ENCODE data around the gene NRG3.
"Not testable (repeated sequence)": the region's sequence is repeated elsewhere in the genome, so short reads cannot be mapped to it uniquely, and the experiment has no call there.

Gene NRG3

DNA sequence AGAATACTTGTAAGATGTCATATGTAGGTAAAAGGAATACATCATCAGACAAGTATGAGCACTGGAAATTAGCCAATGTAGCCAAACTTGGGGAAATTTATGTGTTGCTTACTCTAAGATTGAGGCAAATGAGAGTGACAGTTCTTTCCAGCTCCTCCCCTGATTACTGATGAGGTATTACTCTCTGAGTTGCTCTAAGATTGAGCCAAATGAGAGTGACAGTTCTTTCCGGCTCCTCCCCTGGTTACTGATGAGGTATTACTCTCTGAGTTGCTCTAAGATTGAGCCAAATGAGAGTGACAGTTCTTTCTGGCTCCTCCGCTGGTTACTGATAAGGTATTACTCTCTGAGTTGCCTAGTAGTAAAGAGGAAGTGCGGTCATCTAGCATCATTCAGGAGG, 435.8 kb downstream of the NRG3 start:
- DNase-seq (no peak), ATAC-seq (no peak)

DNA sequence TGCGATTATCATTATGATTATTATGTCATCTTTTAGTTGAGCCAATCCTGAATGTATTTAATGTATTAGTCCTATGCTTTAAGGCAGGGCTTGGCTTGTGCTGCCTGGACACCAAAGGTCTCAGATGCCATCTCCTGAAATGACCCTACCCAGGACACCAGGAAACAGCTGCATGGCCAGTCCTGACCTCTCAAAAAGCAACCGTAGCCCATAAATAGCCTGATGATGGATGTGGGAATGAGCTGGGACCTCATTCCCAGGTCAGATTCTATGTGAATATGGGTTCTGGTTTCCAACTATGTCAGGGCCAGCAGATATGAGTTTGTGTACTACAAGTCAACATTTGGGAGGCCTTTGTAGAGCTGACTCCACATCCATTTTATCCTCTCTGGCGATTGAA, 438.4 kb downstream of the NRG3 start:
- DNase-seq, result no peak
- Mint-ChIP-seq H3K27me3 (no peaks in the 10 kb centered on the region), H3K9me3 (peaks cover 8% of the 10 kb centered on the region), H3K27ac (no peak overlapping the region), H3K4me1 (no peaks in the 10 kb centered on the region), H3K36me3 (ENCODE audit: low read depth) (no peaks in the 10 kb centered on the region), H3K4me3 (no peak overlapping the region)
- ATAC-seq, result no peak

More for the DNA sequence above, 435.8 kb downstream of the NRG3 start:
- Mint-ChIP-seq H3K4me3 (no peak overlapping the region), H3K4me1 (no peaks in the 10 kb centered on the region), H3K27me3 (no peaks in the 10 kb centered on the region), H3K27ac (no peak overlapping the region), H3K36me3 (ENCODE audit: low read depth) (no peaks in the 10 kb centered on the region), H3K9me3 (peaks cover 3% of the 10 kb centered on the region)

DNA sequence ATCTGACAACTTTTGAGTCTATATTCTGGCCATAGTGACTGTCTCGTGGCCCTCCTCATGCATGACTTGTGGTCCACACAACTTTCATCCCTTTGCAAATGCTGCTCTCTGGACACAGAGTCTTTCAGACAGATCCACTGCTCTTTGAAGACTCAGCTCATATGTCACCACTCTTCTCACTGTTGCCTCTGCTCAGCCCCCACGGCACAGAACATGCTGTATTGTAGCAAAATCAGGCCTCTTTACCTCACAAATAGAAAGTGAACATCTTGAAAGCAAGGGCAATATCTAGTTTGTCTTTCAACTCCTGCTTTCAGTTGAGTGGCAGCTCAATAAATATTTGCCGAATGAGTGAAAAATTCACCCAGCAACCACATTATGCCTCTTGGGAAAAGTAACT, 443.5 kb downstream of the NRG3 start:
- Mint-ChIP-seq H3K27ac (no peak overlapping the region), H3K4me1 (no peaks in the 10 kb centered on the region), H3K9me3 (peaks cover 8% of the 10 kb centered on the region), H3K36me3 (ENCODE audit: low read depth) (no peaks in the 10 kb centered on the region), H3K27me3 (no peaks in the 10 kb centered on the region), H3K4me3 (no peak overlapping the region)
- DNase-seq (no peak), ATAC-seq (no peak)

DNA sequence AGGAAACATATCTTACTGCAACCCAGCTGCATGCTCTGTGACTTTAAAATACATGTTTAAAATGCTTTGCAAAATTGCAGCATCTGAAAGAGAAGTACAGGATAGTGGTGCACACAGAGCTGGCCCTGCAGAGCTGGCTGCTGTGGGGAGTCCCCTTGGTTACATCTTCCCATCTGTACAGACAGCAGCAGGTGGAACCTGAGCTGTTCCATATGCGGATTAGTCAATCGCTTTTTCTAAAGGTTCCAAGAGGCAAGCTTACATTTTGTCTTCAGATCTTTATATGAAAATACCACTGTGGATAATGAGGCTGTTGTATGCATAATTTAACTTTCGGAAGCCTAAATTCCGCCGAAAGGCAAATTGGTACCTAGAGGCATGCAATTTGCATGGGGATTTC, 444.1 kb downstream of the NRG3 start:
- no peaks in the 10 kb centered on the region for H3K36me3 Mint-ChIP-seq (ENCODE audit: low read depth)
- H3K9me3 Mint-ChIP-seq, result peaks cover 7% of the 10 kb centered on the region
- no peak for DNase-seq
- no peak overlapping the region for H3K4me3 Mint-ChIP-seq
- ATAC-seq, result no peak
- no peaks in the 10 kb centered on the region for H3K27me3 Mint-ChIP-seq
- no peaks in the 10 kb centered on the region for H3K4me1 Mint-ChIP-seq
- no peak overlapping the region for H3K27ac Mint-ChIP-seq

DNA sequence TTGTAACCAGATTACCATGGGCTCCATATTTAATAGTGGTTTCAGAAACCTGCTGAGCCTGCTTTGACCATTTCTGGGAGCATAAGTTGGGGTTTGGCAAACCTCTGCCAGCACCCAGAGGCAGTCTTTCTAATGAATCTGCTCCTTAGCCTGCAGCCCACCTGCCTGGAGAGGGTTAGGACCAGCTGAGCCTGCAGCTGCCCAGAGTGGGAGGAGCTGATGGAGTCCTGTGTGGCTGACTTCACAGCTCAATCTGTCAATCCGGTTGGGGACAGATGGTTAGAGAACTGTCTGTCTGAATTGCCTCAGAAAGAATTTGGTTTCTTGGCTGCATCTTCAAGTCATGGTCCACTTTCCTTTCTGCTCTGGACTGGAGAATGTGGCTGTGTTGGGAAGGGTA, 444.6 kb downstream of the NRG3 start:
- Mint-ChIP-seq H3K4me1 (no peaks in the 10 kb centered on the region), H3K27me3 (no peaks in the 10 kb centered on the region), H3K9me3 (peaks cover 5% of the 10 kb centered on the region), H3K36me3 (ENCODE audit: low read depth) (no peaks in the 10 kb centered on the region), H3K27ac (no peak overlapping the region), H3K4me3 (no peak overlapping the region)
- ATAC-seq, result no peak
- DNase-seq, result no peak

DNA sequence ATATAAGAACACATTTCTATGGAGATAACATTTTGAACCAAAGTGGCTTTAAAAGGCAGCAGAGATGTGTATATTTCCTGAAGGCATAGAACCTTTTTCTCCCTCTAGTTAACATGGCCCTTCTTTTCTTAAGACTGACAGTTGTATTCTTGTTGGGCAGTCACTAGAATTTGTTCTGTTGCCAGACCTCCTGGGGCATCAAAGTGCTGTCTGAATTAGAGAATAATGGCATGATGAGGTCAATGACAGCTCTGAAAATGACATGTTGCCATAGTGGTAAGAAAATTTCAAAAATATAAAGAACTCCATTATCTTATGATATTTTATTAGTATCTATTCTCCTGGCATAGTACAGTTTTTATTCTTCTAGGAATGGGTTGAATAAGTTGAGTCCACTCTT, 446.7 kb downstream of the NRG3 start:
- DNase-seq, result no peak
- Mint-ChIP-seq H3K27me3 (no peaks in the 10 kb centered on the region), H3K27ac (no peak overlapping the region)

DNA sequence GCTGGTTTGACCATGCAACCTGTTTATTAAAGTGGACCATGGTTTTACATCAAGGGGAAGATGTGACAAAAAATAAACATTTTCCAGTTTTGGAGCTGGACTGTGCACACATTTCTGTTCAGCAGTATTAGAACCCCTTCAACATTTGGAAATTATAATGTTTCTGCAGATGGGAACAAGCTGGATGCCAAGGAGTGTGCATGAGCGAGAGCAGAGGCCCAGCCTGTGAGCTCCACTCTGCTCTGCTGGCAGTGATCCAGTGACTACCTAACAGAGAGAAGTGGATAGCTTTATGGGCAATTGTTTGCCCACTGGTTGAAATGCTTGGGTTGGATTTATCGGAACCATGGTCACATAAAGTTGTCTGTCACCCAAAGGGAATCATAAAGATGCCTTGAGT, 456.7 kb downstream of the NRG3 start:
- no peak for DNase-seq
- H3K4me3 Mint-ChIP-seq, result no peak overlapping the region
- no peak overlapping the region for H3K27ac Mint-ChIP-seq
- H3K36me3 Mint-ChIP-seq (ENCODE audit: low read depth), result no peaks in the 10 kb centered on the region
- no peak for ATAC-seq
- H3K4me1 Mint-ChIP-seq, result no peaks in the 10 kb centered on the region
- peaks cover 11% of the 10 kb centered on the region for H3K9me3 Mint-ChIP-seq
- no peaks in the 10 kb centered on the region for H3K27me3 Mint-ChIP-seq

More for the DNA sequence above, 446.7 kb downstream of the NRG3 start:
- Mint-ChIP-seq H3K4me1 (no peaks in the 10 kb centered on the region), H3K9me3 (peaks cover 5% of the 10 kb centered on the region), H3K4me3 (no peak overlapping the region), H3K36me3 (ENCODE audit: low read depth) (no peaks in the 10 kb centered on the region)
- no peak for ATAC-seq

DNA sequence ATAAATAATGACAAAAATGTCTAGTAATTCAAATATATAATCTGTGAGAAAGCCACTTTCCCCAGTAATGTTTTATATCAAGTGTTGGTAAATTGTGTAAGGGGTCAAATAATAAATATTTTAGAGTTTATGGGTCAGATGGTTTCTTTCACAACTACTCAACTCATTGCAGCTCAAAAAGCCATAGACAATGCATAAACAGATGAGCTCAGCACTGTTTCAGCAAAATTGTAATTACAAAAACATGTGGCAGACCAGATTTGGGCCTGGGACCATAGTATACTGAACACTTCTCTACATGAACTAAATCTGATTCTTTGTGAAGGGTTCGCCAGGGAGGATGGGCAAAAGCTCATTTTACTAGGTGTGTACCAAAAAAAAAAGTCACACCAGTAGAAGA, 460.8 kb downstream of the NRG3 start:
- no peak for ATAC-seq
- DNase-seq, result no peak
- Mint-ChIP-seq H3K36me3 (ENCODE audit: low read depth) (no peaks in the 10 kb centered on the region), H3K27me3 (no peaks in the 10 kb centered on the region), H3K9me3 (peaks cover 11% of the 10 kb centered on the region), H3K4me3 (no peak overlapping the region), H3K27ac (no peak overlapping the region), H3K4me1 (no peaks in the 10 kb centered on the region)

DNA sequence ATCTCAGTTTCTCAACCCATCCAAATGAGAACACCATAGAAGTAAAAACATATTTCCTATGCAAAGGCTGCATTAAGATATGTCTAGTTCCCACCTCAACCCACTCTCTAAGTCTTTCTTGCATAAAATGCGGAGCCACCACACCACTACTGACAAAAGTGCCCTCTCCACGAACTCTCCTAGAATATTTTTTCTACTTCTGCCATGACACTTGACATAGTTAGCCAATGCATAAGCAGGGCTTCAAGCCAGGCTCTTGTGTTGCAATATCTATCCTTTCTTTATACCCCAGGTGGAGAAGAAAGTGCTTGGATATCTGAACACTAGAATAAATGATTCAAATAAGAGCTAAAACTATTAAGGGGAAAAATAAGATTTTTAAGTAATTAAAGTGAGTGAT, 465.2 kb downstream of the NRG3 start:
- Mint-ChIP-seq H3K4me3 (no peak overlapping the region), H3K36me3 (ENCODE audit: low read depth) (no peaks in the 10 kb centered on the region), H3K4me1 (no peaks in the 10 kb centered on the region), H3K9me3 (no peaks in the 10 kb centered on the region), H3K27me3 (no peaks in the 10 kb centered on the region), H3K27ac (no peak overlapping the region)
- ATAC-seq (no peak), DNase-seq (no peak)

DNA sequence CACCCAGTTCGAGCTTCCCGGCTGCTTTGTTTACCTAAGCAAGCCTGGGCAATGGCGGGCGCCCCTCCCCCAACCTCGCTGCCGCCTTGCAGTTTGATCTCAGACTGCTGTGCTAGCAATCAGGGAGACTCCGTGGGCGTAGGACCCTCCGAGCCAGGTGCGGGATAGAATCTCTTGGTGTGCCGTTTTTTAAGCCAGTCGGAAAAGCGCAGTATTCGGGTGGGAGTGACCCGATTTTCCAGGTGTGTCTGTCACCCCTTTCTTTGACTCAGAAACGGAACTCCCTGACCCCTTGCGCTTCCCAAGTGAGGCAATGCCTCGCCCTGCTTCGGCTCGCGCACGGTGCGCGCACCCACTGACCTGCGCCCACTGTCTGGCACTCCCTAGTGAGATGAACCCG, 474.6 kb downstream of the NRG3 start:
- H3K27me3 Mint-ChIP-seq; H3K4me3 Mint-ChIP-seq; H3K36me3 Mint-ChIP-seq (ENCODE audit: low read depth); DNase-seq; H3K27ac Mint-ChIP-seq; H3K9me3 Mint-ChIP-seq; H3K4me1 Mint-ChIP-seq; ATAC-seq: not testable (repeated sequence)

DNA sequence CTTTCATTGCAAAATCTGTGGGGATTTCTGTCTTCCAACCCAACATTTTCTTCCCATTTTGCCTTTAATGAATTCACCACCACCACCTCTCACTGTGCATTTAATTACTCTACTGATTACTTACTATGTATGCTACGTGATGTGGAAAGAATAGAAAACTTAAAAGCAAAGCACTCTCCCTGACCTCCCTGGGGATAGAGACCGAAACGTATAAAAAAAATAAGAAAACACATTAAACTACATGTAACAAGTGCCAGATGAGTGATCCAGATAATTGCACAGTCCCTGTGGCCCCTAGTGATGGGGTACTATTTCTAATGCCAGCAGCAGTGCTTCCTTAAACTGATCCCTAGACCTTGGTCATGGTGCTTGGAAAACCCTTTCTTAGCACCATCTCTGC, 478.4 kb downstream of the NRG3 start:
- H3K9me3 Mint-ChIP-seq, result no peaks in the 10 kb centered on the region
- H3K27me3 Mint-ChIP-seq, result no peaks in the 10 kb centered on the region
- no peak overlapping the region for H3K27ac Mint-ChIP-seq
- DNase-seq (no peak), ATAC-seq (no peak)
- no peak overlapping the region for H3K4me3 Mint-ChIP-seq
- H3K36me3 Mint-ChIP-seq (ENCODE audit: low read depth), result no peaks in the 10 kb centered on the region
- H3K4me1 Mint-ChIP-seq, result no peaks in the 10 kb centered on the region

DNA sequence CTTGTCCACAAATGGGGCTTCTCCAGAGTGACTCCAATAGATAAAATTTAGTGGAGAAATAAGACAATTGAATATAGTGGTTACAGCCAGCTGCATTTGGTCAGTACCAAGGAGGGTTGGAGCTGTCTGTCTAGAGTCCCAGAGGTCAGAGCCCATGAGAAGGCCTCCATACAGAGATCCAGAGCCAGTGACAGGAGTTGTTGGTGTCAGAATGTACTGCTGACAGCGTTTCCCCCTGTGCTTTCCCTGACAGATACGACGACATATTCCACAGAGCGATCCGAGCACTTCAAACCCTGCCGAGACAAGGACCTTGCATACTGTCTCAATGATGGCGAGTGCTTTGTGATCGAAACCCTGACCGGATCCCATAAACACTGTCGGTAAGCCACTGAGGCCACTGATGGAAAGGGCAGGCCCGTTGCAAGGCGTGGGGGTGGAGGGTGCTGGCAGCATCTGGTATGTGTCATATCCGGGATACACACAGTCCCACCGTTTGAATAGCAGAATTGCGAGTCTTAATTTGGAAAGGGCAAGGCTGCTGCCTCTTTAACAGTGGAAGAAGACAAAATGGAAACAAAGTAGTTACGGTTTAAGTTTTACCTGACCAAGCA, 483.6 kb downstream of the NRG3 start:
- Mint-ChIP-seq H3K27ac (no peak overlapping the region), H3K27me3 (no peaks in the 10 kb centered on the region), H3K4me1 (no peaks in the 10 kb centered on the region), H3K36me3 (ENCODE audit: low read depth) (no peaks in the 10 kb centered on the region), H3K4me3 (no peak overlapping the region), H3K9me3 (no peaks in the 10 kb centered on the region)
- no peak for DNase-seq
- ATAC-seq, result no peak

DNA sequence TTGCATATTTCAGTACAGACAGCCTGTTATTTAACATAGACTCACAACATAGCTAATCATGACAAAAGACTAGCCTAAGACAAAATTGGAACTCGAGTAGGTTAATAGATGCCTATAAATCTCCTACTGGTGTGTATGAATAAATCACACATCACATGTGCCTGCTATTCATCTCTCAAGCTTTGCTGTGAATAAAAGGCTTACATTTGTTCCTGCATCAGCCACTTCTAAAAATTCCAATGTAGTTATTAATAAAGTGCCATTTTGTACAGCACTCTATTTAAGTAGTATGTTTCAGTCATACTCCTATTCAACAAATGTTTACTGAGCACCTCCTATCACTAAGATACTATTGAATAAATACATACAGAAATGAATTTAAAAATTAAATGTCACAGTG, 486.3 kb downstream of the NRG3 start:
- no peaks in the 10 kb centered on the region for H3K36me3 Mint-ChIP-seq (ENCODE audit: low read depth)
- no peaks in the 10 kb centered on the region for H3K27me3 Mint-ChIP-seq
- H3K4me3 Mint-ChIP-seq, result no peak overlapping the region
- no peaks in the 10 kb centered on the region for H3K4me1 Mint-ChIP-seq
- no peak overlapping the region for H3K27ac Mint-ChIP-seq
- peaks cover 4% of the 10 kb centered on the region for H3K9me3 Mint-ChIP-seq
- DNase-seq, result no peak
- no peak for ATAC-seq

DNA sequence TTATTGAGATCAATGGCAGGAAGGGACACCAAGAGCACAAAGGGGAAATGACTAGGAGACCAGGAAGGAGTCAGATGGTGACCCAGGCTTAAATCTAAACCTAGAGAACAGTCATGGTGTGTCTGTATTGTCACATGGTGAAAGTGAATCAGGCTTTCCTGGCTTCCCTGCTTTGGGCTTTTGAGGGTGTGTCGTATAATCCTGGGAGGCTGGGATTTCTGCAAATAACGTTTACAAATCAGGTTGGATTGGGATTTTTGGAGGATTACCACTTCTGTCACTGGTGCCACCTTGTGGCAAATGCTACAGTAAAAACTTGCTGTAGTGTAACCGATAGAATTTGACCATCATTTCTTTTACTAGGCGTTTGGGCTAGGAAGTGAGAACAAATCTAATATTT, 502.6 kb downstream of the NRG3 start:
- no peak overlapping the region for H3K27ac Mint-ChIP-seq
- H3K27me3 Mint-ChIP-seq, result no peaks in the 10 kb centered on the region
- no peaks in the 10 kb centered on the region for H3K36me3 Mint-ChIP-seq (ENCODE audit: low read depth)
- ATAC-seq (no peak), DNase-seq (no peak)
- H3K4me3 Mint-ChIP-seq, result no peak overlapping the region
- H3K9me3 Mint-ChIP-seq, result peaks cover 17% of the 10 kb centered on the region
- H3K4me1 Mint-ChIP-seq, result no peaks in the 10 kb centered on the region

DNA sequence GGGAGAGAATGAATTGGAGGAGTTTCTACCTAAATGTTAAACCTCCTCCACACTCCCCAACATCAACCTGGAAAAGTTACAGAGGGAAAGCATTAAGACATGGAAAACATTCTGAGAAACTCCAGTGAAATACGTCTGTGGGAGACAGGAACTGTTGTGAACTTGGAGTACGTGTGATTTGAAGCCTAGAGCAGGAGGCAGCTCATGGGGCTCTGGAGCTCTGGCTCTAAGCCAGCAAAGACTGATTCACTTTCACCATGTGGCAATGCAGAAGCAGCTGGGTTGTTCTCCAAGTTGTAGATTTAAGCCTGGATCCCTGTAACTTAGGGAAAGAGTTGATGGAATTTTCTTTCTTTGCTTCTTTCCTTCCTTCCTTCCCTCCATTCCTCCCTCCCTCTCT, 503.2 kb downstream of the NRG3 start:
- no peak for ATAC-seq
- no peak overlapping the region for H3K4me3 Mint-ChIP-seq
- no peaks in the 10 kb centered on the region for H3K36me3 Mint-ChIP-seq (ENCODE audit: low read depth)
- H3K9me3 Mint-ChIP-seq, result peaks cover 17% of the 10 kb centered on the region
- no peak for DNase-seq
- H3K27ac Mint-ChIP-seq, result no peak overlapping the region
- no peaks in the 10 kb centered on the region for H3K27me3 Mint-ChIP-seq
- H3K4me1 Mint-ChIP-seq, result no peaks in the 10 kb centered on the region

DNA sequence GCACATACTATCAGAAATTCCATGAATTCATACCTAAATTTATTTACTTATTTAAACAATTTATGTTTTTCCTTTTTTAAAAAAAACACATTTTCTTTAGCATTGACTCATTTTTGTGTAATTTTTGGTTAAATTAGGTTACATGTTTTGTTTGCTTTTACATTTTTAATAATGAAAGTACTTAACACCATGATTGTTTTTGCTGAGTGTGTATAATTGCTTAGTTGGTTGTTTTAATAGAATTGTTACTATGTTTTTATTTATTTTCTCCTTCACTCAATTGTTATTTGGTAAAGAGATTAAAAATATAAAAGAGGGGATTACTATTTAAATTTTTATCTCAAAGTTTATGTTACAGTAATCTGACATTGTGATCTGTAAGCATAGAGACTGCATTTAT, 508.4 kb downstream of the NRG3 start:
- no peak for ATAC-seq
- Mint-ChIP-seq H3K4me1 (no peaks in the 10 kb centered on the region), H3K36me3 (ENCODE audit: low read depth) (no peaks in the 10 kb centered on the region), H3K9me3 (peaks cover 12% of the 10 kb centered on the region), H3K27me3 (no peaks in the 10 kb centered on the region), H3K4me3 (no peak overlapping the region), H3K27ac (no peak overlapping the region)
- DNase-seq, result no peak
